ENCODE data around the gene TEX11. TPM values are rescaled to one million over a fixed set of nuclear protein-coding genes. Genes with fewer than 3 reads are reported as not detected.

TEX11 gene
- total RNA-seq, 2 donors from 2014 or later = 0.26 to 0.66 TPM

- Histone ChIP-seq H3K27ac (no peak overlapping the region), H3K36me3 (replicated peaks in 1 of 2; ENCODE audit: insufficient read depth in 1 of 2, low read depth in 2 of 2) (no peaks in the 10 kb centered on the region), H3K27me3 (no peaks in the 10 kb centered on the region), H3K9me3 (no peaks in the 10 kb centered on the region), H3K4me3 (no peak overlapping the region), H3K4me1 (no peaks in the 10 kb centered on the region)
- ATAC-seq = no peak
- TF ChIP-seq POLR2A (IDR thresholded peaks at IDR 0.05) (no peak), CTCF (IDR thresholded peaks at IDR 0.05) (no peak)
- DNase-seq = no peak
- 60% methylated on average over 1 of the region's 2 CpGs; no CpG with 5 or more reads in 1 of the 2 donors for WGBS, 2 donors
- intact Hi-C loops (cut with DNase I) = no loop called here
Observed at GRCh38 chrX:70635669-70636068, 272.8 kb downstream of the TEX11 start.

DNA sequence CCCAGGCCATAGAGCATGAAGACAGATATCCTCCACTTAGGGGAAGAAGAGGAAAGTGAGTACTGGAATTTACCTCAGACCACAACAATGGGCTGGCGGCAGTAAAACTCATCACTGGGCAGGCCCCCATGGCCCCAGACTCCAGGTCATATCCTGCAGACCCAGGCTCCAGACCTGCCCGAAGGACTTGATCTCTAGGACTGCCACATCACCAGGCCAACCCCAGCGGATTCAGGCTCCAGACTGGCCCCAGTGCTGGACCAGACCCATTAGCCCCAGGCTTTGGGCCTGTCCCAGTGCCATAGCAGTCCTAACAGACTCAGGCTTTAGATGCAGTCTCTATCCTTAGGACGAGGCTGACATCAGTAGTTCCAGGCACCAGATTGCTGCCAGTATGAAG, 273.3 kb downstream of the TEX11 start:
- 80 to 83% methylated on average over 1 to 3 of the region's 4 CpGs for WGBS, 2 donors
- intact Hi-C loops (cut with DNase I) = no loop called here
- Histone ChIP-seq H3K27me3 (no peaks in the 10 kb centered on the region), H3K36me3 (replicated peaks in 1 of 2; ENCODE audit: insufficient read depth in 1 of 2, low read depth in 2 of 2) (no peaks in the 10 kb centered on the region), H3K27ac (no peak overlapping the region), H3K9me3 (no peaks in the 10 kb centered on the region), H3K4me3 (no peak overlapping the region), H3K4me1 (no peaks in the 10 kb centered on the region)
- no peak for ATAC-seq
- TF ChIP-seq CTCF (IDR thresholded peaks at IDR 0.05) (no peak), POLR2A (IDR thresholded peaks at IDR 0.05) (no peak)
- DNase-seq = no peak

DNA sequence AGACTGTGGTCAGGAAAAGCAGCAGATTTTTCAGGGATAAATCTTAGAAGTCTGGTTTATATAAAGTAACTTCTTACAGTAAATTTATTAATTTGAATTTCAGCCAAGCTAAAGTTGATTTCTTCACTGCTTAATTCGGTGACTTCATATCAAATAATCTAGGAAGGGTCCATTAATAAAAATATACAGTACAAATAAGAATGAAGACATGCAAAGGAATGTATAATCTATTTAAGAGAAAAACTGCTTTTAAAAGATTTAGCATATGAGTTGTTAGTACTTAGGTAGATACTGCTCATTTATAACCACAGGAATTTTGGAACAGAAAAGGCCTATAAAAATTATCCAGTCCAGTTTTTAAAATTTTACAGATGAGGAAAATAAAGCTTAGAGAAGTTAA, 286.8 kb downstream of the TEX11 start:
- no peak for DNase-seq
- no peak for TF ChIP-seq POLR2A (IDR thresholded peaks at IDR 0.05)
- TF ChIP-seq CTCF (IDR thresholded peaks at IDR 0.05) = no peak
- no peak overlapping the region for H3K4me3 ChIP-seq
- intact Hi-C loops (cut with DNase I) = no loop called here
- H3K36me3 ChIP-seq (replicated peaks in 1 of 2; ENCODE audit: insufficient read depth in 1 of 2, low read depth in 2 of 2) = no peaks in the 10 kb centered on the region
- no peak overlapping the region for H3K27ac ChIP-seq
- H3K27me3 ChIP-seq = no peaks in the 10 kb centered on the region
- 62 to 70% methylated on average over 1 of the region's 1 CpG for WGBS, 2 donors
- no peaks in the 10 kb centered on the region for H3K4me1 ChIP-seq
- no peaks in the 10 kb centered on the region for H3K9me3 ChIP-seq
- no peak for ATAC-seq

DNA sequence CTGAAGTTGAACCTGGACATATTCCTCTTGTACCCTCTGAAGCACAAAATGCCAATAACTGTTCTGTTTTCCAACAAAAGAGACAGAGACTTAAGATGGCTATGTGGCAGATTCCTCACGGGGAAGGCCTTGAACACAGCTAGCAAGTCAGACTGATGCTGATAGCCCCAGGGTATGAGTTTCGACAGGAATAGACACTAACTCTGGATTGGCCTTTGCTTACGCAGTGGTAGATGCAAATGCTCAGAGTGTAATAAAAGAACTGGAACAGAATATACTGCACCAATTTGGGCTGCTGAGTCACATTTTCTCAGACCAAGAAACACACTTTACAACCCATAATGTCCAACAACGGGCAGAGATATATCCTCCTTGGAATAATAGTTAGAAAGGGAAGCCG, 290.0 kb downstream of the TEX11 start:
- DNase-seq = no peak

More for the DNA sequence above, 290.0 kb downstream of the TEX11 start:
- TF ChIP-seq CTCF (IDR thresholded peaks at IDR 0.05) (no peak), POLR2A (IDR thresholded peaks at IDR 0.05) (no peak)
- ATAC-seq = no peak
- Histone ChIP-seq H3K4me1 (no peaks in the 10 kb centered on the region), H3K36me3 (replicated peaks in 1 of 2; ENCODE audit: insufficient read depth in 1 of 2, low read depth in 2 of 2) (no peaks in the 10 kb centered on the region), H3K9me3 (no peaks in the 10 kb centered on the region), H3K27ac (no peak overlapping the region), H3K27me3 (no peaks in the 10 kb centered on the region), H3K4me3 (no peak overlapping the region)
- intact Hi-C loops (cut with DNase I) = no loop called here
- 89 to 95% methylated on average over 5 of the region's 5 CpGs for WGBS, 2 donors

Data from body of pancreas (tissue), 4 donors.